Endothelial cell of umbilical vein (primary cell): Measurements from ENCODE around the gene CYP4F3.

Source experiments
- CTCF ChIP-seq, 2 donors: IDR thresholded peaks; 1 replicate in 1 of 2; 2 replicates in 1 of 2; pipeline ENCODE4 v1.5.1; 2011; ENCODE audit warnings: low read length in 2 of 2, mild to moderate bottlenecking in 2 of 2, moderate library complexity in 2 of 2, control low read depth in 1 of 2, inconsistent platforms in 1 of 2, low read depth in 1 of 2; ENCODE audit not compliant: insufficient read depth in 1 of 2; ENCODE audit errors: extremely low read depth in 1 of 2
- MAX ChIP-seq: IDR thresholded peaks from 2 replicates; pipeline ENCODE4 v1.6.1; 2011; ENCODE audit not compliant: insufficient read depth, insufficient read length
- POLR2AphosphoS5 ChIP-seq: IDR thresholded peaks from 2 replicates; pipeline ENCODE4 v1.6.1; 2012; ENCODE audit warnings: low read depth, mild to moderate bottlenecking, control low read depth, low read length, moderate library complexity; ENCODE audit not compliant: insufficient read depth

- TF ChIP-seq CTCF (IDR thresholded peaks at IDR 0.05; ENCODE audit: extremely low read depth in 1 of 2, insufficient read depth in 1 of 2, low read depth in 1 of 2, low read length in 2 of 2) (no peak), MAX (no peak), POLR2AphosphoS5 (no peak)
Observed at GRCh38 chr19:15635016-15635805, 5.5 kb upstream of the CYP4F3 start.
